HepG2 (cell line): Measurements from ENCODE around the gene ARL16. TPM values are rescaled to one million over a fixed set of nuclear protein-coding genes. Genes with fewer than 3 reads are reported as not detected.

Source experiments
- BHLHE40 ChIP-seq: IDR thresholded peaks from 2 replicates; pipeline ENCODE4 v1.6.1; 2011; ENCODE audit warnings: low read length, improper control_type of control experiment
- HCFC1 ChIP-seq: fragments of 150-350 bp; IDR thresholded peaks from 2 replicates; pipeline ENCODE4 v1.6.1; 2014; ENCODE audit warnings: low read depth, low read length
- HIVEP1 ChIP-seq: sonication (generic); formaldehyde crosslinking; IDR thresholded peaks from 2 replicates; pipeline ENCODE4 v1.4.0; 2020; ENCODE audit warnings: mild to moderate bottlenecking, missing genetic modification reagents
- HOXA9 ChIP-seq: sonication (generic); formaldehyde crosslinking; IDR thresholded peaks from 2 replicates; pipeline ENCODE4 v1.8.1; 2022; ENCODE audit warnings: missing genetic modification reagents, mild to moderate bottlenecking, moderate library complexity, borderline replicate concordance
- MYPOP ChIP-seq: sonication (generic); formaldehyde crosslinking; IDR thresholded peaks from 2 replicates; pipeline ENCODE4 v1.8.1; 2023; ENCODE audit warnings: mild to moderate bottlenecking, moderate library complexity, missing genetic modification reagents
- NPAS2 ChIP-seq: sonication (generic); formaldehyde crosslinking; IDR thresholded peaks from 2 replicates; pipeline ENCODE4 v1.8.0; 2022; ENCODE audit warnings: mild to moderate bottlenecking, missing genetic modification reagents, borderline replicate concordance
- POLR2A ChIP-seq, 2 experiments: IDR thresholded peaks; 2 replicates each; pipeline ENCODE4 v1.6.1; 2011; ENCODE audit warnings: low read depth in 2 of 2, low read length in 2 of 2, mild to moderate bottlenecking in 1 of 2, moderate library complexity in 1 of 2; ENCODE audit not compliant: insufficient read depth in 1 of 2
- RBFOX2 ChIP-seq: fragments of 200-400 bp; formaldehyde crosslinking; IDR thresholded peaks from 2 replicates; pipeline ENCODE4 v1.6.1; 2017; ENCODE audit warnings: low read depth, mild to moderate bottlenecking, low read length
- ZNF354B ChIP-seq: sonication (generic); formaldehyde crosslinking; IDR thresholded peaks from 2 replicates; pipeline ENCODE4 v1.8.0; 2022; ENCODE audit warnings: mild to moderate bottlenecking, missing genetic modification reagents
- ZNF543 ChIP-seq: sonication (generic); formaldehyde crosslinking; IDR thresholded peaks from 2 replicates; pipeline ENCODE4 v1.4.0; 2020; ENCODE audit warnings: mild to moderate bottlenecking, missing genetic modification reagents
- ZNF563 ChIP-seq: sonication (generic); formaldehyde crosslinking; IDR thresholded peaks from 2 replicates; pipeline ENCODE4 v1.8.0; 2022; ENCODE audit warnings: mild to moderate bottlenecking, moderate library complexity, missing genetic modification reagents
- ZNF619 ChIP-seq: sonication (generic); formaldehyde crosslinking; IDR thresholded peaks from 2 replicates; pipeline ENCODE4 v1.4.0; 2020; ENCODE audit warnings: mild to moderate bottlenecking, missing genetic modification reagents
- polyA plus RNA-seq, 8 experiments: library from polyadenylated mRNA; depleted of rRNA in 3 of 8; stranded (reverse) in 7 of 8; unstranded in 1 of 8; fragments of >200 nt; fragmentation: Illumina TruSeq in 4 of 8; extraction: Trizol in 4 of 8; gene quantifications; 2 replicates each; pipeline versions ENCODE4 v1.2.1 to v1.2.3, GENCODE V29; 2011 to 2016; ENCODE audit warnings: low read depth in 4 of 8, missing spikeins in 1 of 8, mixed read lengths in 1 of 8; ENCODE audit not compliant: insufficient read depth in 1 of 8
- total RNA-seq, 5 experiments: library from RNA; depleted of rRNA; stranded (reverse); fragments of >200 nt; fragmentation: Illumina TruSeq; extraction: Trizol; gene quantifications; 2 replicates each; pipeline ENCODE4 v1.2.3, GENCODE V29; 2016; ENCODE audit warnings: low read depth in 1 of 5
- TF ChIP-seq, protein P1 (sequence below): sonication (generic); formaldehyde crosslinking; IDR thresholded peaks from 2 replicates; pipeline ENCODE4 v1.5.0; 2020; ENCODE audit warnings: missing genetic modification reagents, mild to moderate bottlenecking, borderline replicate concordance
- TF ChIP-seq, protein P2 (sequence below), 2 experiments: sonication (generic) in 1 of 2; formaldehyde crosslinking in 1 of 2; IDR thresholded peaks; 2 replicates each; pipeline versions ENCODE4 v1.6.1 to v1.9.0; 2014 to 2022; ENCODE audit warnings: antibody characterized with exemption in 1 of 2, borderline replicate concordance in 1 of 2, inconsistent platforms in 1 of 2, low read depth in 1 of 2, missing genetic modification reagents in 1 of 2
- TF ChIP-seq, protein P3 (sequence below): sonication (generic); formaldehyde crosslinking; IDR thresholded peaks from 2 replicates; pipeline ENCODE4 v1.4.0; 2020; ENCODE audit warnings: missing genetic modification reagents

Gene ARL16
- total and polyA plus RNA-seq, 2 of the 13 experiments (the other 11 are each of a cell fraction or from before 2014, with no cell fraction given): 20.8 to 30.8 TPM

DNA sequence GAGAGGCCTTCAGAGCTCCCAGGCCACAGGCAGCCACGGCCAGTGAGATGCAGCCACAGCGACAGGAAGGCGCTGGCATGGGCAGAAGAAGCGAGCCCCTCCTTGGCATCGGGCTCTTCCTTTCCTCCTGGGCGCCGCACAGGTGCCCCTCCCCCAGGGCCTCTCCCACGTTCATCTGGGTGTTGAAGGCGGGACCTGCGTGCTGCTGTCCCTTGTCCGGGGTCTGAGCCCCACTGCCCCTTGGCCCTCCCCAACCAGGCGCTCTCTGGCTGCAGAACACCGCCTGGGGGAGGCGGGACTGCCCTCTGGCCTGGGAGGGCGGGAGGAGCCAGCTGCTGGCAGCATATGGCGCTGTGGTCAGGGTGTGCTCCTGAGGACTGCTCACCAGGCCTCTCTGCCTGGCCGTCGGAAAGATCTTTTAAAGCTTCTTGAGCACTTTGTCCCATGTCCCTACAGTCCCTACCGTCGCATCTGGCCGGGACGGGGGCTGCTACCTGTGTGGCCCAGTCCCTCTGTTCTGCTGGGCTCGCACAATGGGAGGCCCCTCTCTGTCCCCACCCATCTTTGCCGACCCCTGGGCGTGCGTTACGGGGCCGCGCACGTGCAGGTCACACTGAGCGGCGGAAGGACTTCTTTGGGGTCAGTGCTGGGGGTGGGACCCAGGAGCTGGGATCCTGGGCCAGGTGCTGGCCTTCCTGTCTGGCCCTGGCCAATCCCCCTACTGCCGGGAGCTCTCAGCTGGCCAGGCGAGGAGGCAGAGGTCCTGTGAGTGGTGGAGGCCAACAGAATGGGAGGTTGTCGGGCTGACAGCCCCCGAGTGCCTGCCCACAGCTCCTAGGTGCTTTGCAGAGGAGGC is 30.2 kb upstream of the ARL16 start (continued):
- TF ChIP-seq, protein P1, sequence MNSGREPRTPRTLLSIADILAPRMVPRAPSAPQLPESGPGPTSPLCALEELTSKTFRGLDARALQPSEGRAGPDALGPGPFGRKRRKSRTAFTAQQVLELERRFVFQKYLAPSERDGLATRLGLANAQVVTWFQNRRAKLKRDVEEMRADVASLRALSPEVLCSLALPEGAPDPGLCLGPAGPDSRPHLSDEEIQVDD (CRISPR knock-in tag): peak; percentile 33
- TF ChIP-seq RBFOX2: peak; percentile 91
- peak; percentile 28; the same call in 1 of the 2 replicates for TF ChIP-seq HCFC1
- peak; percentile 77 for TF ChIP-seq MYPOP (CRISPR knock-in tag)
- peak; percentile 91 for TF ChIP-seq BHLHE40
- TF ChIP-seq, protein P2, sequence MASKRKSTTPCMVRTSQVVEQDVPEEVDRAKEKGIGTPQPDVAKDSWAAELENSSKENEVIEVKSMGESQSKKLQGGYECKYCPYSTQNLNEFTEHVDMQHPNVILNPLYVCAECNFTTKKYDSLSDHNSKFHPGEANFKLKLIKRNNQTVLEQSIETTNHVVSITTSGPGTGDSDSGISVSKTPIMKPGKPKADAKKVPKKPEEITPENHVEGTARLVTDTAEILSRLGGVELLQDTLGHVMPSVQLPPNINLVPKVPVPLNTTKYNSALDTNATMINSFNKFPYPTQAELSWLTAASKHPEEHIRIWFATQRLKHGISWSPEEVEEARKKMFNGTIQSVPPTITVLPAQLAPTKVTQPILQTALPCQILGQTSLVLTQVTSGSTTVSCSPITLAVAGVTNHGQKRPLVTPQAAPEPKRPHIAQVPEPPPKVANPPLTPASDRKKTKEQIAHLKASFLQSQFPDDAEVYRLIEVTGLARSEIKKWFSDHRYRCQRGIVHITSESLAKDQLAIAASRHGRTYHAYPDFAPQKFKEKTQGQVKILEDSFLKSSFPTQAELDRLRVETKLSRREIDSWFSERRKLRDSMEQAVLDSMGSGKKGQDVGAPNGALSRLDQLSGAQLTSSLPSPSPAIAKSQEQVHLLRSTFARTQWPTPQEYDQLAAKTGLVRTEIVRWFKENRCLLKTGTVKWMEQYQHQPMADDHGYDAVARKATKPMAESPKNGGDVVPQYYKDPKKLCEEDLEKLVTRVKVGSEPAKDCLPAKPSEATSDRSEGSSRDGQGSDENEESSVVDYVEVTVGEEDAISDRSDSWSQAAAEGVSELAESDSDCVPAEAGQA (IDR thresholded peaks at IDR 0.05; ENCODE audit: low read depth): 0 out of 2 replicates have a peak, but pooled peaks have one; percentile 15
- TF ChIP-seq, protein P2 (CRISPR knock-in tag; IDR thresholded peaks at IDR 0.05; ENCODE audit: borderline replicate concordance): no peak
- peak in 1 of 2 experiments; percentile 61; a peak in 1 of 4 replicates for TF ChIP-seq POLR2A (IDR thresholded peaks at IDR 0.05; ENCODE audit: insufficient read depth in 1 of 2, low read depth in 2 of 2, low read length in 2 of 2)
- peak; percentile 68; the same call in 1 of the 2 replicates for TF ChIP-seq ZNF563 (CRISPR knock-in tag)
- TF ChIP-seq HOXA9: peak; percentile 95; the same call in 1 of the 2 replicates
- no peak for TF ChIP-seq NPAS2 (CRISPR knock-in tag)
- peak; percentile 91 for TF ChIP-seq ZNF619 (CRISPR knock-in tag)
- peak; percentile 88 for TF ChIP-seq HIVEP1 (CRISPR knock-in tag)
- TF ChIP-seq, protein P3, sequence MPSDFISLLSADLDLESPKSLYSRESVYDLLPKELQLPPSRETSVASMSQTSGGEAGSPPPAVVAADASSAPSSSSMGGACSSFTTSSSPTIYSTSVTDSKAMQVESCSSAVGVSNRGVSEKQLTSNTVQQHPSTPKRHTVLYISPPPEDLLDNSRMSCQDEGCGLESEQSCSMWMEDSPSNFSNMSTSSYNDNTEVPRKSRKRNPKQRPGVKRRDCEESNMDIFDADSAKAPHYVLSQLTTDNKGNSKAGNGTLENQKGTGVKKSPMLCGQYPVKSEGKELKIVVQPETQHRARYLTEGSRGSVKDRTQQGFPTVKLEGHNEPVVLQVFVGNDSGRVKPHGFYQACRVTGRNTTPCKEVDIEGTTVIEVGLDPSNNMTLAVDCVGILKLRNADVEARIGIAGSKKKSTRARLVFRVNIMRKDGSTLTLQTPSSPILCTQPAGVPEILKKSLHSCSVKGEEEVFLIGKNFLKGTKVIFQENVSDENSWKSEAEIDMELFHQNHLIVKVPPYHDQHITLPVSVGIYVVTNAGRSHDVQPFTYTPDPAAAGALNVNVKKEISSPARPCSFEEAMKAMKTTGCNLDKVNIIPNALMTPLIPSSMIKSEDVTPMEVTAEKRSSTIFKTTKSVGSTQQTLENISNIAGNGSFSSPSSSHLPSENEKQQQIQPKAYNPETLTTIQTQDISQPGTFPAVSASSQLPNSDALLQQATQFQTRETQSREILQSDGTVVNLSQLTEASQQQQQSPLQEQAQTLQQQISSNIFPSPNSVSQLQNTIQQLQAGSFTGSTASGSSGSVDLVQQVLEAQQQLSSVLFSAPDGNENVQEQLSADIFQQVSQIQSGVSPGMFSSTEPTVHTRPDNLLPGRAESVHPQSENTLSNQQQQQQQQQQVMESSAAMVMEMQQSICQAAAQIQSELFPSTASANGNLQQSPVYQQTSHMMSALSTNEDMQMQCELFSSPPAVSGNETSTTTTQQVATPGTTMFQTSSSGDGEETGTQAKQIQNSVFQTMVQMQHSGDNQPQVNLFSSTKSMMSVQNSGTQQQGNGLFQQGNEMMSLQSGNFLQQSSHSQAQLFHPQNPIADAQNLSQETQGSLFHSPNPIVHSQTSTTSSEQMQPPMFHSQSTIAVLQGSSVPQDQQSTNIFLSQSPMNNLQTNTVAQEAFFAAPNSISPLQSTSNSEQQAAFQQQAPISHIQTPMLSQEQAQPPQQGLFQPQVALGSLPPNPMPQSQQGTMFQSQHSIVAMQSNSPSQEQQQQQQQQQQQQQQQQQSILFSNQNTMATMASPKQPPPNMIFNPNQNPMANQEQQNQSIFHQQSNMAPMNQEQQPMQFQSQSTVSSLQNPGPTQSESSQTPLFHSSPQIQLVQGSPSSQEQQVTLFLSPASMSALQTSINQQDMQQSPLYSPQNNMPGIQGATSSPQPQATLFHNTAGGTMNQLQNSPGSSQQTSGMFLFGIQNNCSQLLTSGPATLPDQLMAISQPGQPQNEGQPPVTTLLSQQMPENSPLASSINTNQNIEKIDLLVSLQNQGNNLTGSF (CRISPR knock-in tag): peak; percentile 78; the same call in 1 of the 2 replicates
- TF ChIP-seq ZNF543: peak; percentile 34; the same call in 1 of the 2 replicates
- TF ChIP-seq ZNF354B (CRISPR knock-in tag): no peak
